GM12891 (cell line): ENCODE measurements around the gene ZNF497.

ENCODE experiments used
- POLR2A ChIP-seq: IDR thresholded peaks from 2 replicates; pipeline ENCODE4 v1.6.1; 2011; ENCODE audit warnings: low read depth, low read length, control low read depth
- POLR2AphosphoS5 ChIP-seq: IDR thresholded peaks from 2 replicates; pipeline ENCODE4 v1.6.1; 2011; ENCODE audit warnings: low read depth, low read length, control low read depth

DNA sequence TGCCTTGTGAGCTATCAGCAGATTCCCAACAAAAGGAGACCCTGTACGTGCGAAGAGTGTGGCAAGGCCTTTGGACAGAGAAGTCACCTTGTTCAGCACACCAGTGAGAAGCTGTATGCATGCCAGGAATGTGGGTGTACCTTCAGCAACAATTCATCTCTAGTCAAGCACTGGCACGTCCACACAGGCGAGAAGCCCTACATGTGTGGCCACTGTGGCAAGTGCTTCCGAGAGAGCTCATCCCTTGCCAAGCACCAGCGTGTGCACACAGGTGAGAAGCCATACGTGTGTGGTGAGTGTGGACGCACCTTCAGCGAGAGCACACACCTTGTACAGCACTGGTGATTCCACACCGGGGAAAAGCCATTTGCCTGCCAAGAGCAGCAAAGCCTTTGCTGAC lies 43.3 kb downstream of the ZNF497 start:
- no peak for TF ChIP-seq POLR2A
- TF ChIP-seq POLR2AphosphoS5, result no peak
